MV-4-11 (cell line): Measurements from ENCODE around the gene CTNNA2.

Source experiments
- DNase-seq: peaks from one replicate; lab custom pipeline; 2025; lab: John Stamatoyannopoulos, UW

The CTNNA2 gene

DNA sequence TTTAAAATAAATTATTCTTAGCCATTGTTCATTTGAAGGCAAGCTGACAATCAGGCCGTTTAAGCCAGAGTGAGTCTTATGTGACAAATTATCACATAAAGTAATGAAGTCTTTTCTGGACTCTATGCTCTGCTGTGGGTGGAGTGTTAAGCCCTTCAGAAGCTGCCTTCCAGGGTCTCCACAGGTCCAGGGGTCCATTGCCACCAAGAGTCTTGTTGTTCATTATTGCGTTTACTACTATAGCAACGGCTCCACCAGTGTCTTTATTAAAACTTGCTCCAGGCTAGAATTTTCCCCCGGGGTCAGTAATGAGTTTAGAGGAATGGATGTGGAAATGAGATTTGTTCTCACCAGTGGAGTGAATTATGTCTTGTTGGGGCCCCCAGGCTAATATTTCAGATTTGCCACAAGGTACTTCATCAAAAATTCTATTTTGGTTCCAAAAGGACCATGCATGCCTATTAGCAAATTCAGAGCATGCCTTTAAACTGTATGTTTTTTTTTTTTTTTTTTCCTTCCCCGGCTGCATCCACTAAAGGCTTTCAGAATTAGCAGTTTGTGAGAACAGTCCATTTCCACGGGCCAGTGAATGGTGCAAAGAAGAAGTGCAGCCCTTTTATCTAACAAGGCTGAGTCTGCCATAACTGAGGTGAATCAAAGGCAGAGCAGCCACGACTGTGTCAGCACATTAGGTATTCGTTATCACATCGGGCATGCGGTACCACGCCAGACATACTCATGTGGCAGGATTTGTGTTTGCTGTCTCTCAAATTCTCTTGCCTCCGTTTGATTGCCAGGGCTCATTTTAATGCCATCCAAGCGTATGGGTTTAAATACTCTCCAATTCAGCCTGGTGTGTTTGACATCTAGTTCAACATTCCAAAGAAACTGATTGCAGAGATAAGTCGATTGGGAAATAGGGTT lies 817.9 kb downstream of the CTNNA2 start:
- DNase-seq, result no peak

DNA sequence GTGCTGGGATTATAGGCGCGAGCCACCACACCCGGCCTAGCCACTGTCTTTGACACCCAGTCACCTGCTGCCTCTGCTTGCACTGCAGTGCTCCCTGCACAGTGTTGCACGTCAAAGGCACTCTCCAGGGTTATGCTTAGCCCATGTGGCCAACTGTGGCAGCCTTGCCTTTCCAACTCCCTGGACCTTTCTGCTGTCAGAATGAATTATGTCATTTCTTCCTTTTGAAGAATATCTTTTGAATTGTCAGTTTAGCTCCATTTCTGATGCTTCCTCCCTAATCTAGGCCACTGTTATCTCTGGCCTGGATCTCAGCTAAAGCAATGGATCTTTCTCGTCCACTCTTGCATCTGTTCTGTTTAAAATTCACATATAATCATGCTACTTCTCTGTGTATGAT lies 821.0 kb downstream of the CTNNA2 start:
- DNase-seq, result no peak

DNA sequence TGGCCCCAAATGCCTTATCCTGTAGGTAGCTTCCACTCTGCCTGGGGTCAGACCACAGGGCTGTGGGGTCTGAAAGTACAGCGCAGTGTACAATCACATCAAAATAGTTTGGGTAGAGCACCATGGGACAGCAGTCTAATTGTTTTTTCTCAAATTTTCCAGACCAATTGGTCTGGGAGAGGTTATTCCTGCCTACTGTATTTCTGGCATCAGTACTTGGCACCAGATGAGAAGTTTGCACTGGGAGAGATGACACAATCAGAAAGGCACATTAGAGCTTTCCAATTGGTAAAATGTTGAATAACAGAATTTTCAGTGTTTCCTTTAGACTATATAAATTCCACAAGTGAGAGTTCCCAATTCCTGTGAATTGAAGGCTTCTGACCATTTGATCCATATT lies 822.6 kb downstream of the CTNNA2 start:
- DNase-seq, result no peak

DNA sequence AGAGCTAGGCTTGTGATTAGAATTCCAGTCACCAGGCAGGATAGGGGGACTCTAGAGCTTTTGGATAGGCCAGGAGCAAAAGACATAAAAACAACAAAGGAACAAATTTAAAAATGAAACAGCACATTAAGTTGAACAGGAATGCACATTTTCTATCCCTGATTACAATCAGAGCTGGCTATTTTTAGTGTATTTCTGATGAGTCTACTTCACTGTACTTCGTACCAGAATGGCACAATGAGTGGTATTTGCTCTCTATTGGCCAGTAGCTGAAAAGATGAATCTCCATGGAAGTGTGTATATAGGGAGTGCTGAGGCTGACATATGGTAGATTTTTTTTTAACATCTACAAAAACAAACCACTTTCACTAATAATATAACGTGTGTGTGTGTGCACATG lies 825.9 kb downstream of the CTNNA2 start:
- DNase-seq, result no peak

DNA sequence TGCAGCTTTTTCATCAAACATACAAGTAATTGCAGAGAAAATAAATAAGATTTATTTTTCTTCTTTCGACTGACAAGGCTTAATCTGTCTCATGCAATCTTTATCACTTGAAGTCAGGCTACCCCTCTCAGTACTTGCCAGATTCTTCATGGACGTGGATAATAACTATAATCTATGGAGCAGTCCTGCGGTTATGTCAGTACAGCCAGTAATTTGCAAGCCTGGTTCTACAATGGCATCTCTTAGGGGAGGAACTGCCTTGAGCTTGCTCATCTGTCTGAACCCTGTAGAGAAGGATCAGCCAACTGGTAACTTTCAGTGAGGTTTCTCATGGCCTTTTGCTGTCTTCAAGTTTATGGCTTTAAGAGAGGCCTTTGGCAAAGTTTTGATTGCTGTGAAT lies 827.2 kb downstream of the CTNNA2 start:
- no peak for DNase-seq

DNA sequence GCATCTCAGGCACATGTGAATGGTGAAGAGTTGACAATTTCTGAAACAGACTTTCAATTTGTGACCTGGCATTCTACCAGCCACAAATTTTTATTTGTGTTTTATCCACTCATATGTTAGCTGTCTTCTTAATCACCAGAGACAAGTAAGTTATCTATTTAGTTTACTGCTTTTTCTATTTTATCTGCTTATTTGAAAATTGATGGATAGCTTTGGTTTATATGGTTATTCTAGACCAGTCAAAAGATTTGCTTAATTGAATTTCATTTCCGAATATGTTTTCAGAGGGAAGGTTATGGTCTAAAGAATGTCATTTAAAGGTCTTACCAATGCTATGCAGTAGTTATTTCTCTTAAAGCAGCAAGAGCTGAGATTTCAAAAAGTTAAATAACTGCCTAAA lies 835.2 kb downstream of the CTNNA2 start:
- DNase-seq, result no peak

DNA sequence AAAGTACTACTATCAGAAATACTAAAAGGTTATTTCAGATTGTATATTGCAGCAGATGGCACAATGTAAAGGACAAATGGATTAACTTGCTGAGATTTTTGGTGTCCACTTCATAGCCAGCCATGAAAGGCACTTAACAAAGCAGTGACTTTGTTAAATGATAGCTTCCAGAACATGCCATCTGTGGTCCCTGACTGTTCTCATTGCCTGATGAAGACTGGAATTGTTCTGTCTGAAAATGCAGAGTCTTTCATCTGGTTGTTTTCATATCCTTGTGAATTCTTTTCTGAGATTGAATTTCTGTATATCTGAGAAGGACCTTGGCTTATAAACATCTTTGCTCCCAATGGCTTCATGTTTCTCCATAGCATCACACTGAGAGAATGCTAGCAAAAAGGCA lies 836.1 kb downstream of the CTNNA2 start:
- DNase-seq, result no peak

DNA sequence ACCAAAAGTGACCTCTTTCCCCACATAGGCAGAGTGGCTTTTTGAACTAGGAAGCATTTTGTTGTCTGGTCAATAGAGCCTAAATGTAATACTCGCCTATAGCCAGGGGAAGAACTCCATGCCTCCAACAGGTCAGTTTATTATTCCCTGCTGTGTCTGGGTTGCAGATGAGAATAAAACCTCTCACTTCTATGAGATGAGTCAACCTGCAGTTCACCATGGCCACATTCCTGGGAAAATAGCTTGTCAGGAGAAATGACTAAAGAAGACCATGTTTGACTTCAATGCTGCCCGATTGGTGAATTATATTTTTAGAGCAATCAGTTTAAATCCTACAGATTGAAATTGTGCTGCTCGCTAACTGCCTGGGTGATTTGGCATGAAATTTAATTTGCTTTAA lies 838.4 kb downstream of the CTNNA2 start:
- no peak for DNase-seq

DNA sequence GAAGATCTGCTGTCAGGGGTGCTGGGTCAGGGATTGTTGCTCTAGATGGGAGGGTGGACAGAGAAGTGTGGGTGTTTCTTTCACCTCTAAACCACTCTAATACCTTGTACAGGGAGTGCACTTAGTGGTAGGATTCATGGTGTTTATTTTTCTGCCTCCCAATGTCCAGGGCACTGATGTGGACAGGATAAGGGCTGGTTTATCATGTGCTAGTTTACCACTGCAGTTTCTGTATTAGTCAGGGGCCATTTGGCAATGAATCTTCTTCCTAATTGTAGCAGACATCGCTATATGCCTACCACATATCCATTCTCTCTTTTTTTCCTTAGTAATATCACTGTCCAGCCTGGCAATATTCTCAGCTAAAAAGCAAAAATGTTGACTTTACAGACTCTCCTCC lies 842.0 kb downstream of the CTNNA2 start:
- DNase-seq, result no peak

DNA sequence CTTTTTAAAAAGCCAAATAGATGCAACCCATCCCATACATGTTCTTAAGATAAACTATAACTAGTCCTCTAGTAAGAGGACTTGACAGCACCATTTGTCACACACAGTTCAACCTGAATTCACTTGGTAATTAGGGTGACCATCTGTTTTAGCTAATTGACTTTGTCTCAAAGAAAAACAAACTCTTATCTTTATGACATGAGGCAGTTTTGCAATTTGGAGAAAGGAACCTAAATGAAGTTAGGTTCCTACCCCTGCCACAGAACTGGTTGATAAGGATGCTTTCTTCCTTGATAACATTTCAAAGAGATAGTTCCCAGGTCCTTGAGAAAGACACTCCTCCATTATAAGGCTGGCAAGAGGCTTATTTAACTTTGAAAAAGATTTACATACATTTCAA lies 849.1 kb downstream of the CTNNA2 start:
- no peak for DNase-seq

DNA sequence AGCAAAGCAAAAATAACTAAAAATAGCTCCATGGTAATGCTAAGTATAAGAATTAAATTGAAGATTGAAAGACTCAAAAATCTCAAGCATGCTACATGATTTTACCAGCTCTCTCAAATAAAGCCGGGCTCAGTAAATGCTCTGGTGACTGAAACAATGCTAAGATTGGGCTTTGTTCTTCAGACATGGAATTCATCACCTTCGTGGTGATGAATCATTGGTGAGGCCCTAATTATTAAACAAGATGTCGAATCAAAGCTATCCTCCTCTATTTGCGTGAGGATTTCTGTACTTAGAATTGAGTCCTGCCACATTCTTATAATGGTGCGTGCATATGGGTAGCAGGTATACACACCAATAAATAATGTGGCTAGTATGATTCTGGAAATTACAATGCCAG lies 850.5 kb downstream of the CTNNA2 start:
- DNase-seq, result no peak

DNA sequence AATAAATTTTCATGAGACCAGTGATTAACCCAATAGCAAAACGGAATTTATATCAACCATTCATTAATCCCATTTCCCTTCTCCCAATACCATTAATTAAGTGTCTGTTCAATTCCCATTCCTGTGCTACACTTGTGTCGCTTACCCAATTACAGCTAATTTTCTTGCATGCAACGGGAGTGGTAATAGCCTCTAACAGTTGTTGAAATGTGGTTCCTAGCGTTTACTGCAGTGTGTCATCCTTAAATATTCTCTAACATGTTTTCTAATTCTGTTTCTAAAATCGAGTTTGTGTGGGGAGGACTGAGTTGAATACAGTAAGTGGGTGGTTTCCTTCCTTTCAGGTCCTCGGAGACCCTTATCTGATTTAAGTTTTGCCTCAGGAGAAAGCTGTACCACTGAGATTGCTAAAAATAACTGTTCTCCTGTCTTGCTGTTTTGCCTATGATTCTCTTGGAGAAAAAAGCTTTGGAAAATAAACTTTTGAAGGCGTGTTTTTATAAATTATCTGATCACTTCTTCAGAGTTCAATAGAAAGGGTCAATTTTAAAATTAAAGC lies 851.0 kb downstream of the CTNNA2 start:
- DNase-seq, result no peak

DNA sequence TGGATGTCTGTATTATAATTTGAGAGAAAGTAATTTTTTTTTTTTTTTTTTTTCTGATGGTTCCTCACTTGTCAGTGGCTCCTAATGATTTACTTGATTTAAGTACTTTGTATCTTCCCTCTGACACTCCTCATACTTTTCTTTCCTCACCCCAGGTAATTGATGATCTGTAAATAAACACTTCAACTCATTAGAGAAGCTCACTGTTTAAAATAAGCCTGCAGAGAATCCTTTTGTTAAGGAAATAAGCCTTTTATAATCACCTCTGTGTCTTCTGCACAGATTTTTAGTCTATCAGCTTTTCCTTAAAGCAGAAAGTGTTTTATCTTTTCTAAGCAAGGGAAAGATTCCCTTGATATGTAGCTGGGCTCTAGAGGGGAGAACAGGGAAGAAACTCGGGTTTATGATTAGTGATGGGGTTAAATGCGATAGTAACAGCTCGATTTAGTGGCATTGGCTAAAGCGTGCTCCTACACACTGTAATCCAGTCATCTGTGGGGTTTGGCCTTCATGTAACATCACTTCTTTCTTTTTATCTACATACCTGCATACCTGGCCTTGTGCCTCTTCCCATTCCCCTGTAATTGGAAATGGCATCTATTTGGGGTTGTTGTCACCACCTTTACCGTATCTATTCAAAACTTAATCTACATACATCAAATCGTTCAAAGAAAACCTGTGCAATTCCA lies 851.8 kb downstream of the CTNNA2 start:
- no peak for DNase-seq

DNA sequence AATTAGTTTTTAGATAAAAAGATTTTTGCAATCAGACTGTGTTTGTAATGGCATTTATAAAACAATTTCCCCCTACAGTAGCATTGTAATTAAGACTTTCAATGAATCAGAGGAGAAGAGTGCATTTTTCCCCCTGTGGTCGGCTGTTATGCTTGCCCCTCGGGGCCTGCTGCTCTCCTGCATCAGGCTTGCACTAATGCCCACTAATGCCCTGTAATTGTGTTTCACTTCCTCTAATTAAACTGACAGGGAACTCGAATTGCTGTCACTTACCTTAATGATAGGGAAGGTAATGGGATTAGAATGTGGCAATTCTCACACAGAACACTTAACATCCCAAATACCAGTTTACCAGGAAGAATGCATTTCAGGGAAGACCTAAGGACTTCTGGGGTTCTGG lies 852.9 kb downstream of the CTNNA2 start:
- DNase-seq, result no peak

DNA sequence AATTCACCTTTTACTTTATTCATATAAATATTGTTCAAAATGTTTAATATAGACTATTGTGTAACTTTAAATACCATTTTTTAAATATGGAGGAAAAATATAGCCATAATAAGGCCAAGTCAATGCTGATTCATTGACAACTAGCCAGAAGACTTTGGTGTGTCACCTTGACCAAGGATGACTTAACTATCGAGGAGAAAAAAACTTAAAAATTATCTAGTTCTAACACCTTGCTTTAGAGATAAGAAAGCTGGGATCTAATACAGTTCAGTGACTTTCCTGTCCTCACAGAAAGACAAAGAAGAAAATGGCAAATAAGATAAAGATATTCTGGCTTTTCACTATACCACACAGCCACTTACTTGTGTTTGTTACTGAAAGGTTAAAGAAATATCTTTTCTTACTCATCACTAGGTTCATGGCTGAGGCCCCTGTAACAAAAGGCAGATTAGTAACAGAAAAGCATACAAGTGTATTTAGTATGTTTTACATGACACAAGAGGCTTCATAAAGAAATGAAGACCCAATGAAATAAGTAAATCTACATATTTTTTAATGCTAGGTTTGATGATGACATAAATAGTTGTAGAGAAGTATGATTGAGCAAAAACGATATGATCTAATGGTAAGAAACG lies 857.6 kb downstream of the CTNNA2 start:
- no peak for DNase-seq

DNA sequence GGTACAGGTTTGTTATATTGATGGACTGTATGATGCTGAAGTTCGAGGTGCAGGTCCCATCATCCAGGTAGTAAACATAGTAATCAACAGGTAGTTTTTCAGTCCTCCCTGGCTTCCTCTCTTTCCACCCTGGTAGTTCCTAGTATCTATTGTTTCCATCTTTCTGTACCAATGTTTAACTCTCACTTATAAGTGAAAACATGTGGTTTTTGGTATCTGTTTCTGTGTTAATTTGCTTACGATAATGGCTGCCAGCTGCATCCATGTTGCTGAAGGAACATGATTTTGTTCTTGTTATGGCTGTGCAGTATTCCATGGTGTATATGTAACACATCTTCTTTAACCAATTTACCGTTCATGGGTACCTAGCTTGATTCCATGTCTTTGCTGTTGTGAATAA lies 861.3 kb downstream of the CTNNA2 start:
- no peak for DNase-seq

DNA sequence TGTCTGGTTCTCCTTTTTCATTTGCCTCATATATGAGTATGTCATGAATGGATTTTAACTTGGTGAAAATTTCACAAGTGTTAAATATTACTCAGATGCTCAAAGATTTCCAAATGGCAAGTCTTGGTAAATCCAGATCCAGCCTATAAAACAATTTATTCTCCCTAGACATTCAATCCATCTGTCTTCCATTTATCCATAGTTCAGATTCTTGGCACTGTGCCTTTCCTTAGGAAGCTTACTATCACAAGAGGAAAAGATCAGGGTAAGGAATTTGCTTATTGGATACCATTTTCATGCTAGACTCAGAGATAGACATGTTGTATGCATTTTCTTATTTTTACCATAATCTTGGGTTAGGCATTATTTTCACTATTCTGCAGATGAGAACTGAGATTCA lies 864.2 kb downstream of the CTNNA2 start:
- DNase-seq, result no peak

DNA sequence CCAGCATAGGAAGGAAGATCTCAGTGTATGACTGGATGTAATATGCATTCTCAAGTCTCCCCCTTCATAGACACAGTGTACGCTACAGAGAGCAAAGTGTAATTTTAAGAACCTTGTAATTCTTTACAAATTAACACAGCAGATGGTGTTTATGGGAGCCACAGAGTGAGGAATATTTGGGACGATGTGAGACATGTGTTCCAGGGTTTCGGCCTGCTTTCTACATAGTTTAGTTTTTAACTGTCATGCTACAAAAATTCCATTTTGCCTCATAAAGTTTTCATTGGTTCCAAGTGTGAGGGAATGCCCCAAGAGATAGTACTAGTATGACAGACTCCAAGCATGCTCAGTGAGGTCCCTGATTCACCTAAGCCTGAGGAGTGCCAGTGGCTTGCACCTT lies 867.9 kb downstream of the CTNNA2 start:
- no peak for DNase-seq

DNA sequence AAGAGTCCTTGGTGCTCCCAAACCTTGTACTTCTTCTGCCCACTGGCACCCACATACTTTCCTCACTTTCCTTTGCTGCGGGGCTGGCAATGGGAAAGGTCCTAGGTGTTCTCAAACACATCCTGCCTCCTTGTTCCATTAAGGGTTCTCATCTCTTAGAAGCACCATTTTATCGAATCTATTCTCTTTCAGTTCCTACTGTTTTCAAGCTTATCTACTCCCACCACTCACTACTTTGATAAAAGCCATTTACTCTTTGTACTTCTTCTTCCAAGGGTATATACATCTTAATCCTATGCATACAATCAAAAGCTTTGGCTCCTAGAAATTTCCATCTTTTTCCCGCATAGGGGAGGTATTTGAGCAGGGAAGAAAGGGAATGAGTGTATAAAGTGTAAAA lies 868.8 kb downstream of the CTNNA2 start:
- DNase-seq, result no peak

DNA sequence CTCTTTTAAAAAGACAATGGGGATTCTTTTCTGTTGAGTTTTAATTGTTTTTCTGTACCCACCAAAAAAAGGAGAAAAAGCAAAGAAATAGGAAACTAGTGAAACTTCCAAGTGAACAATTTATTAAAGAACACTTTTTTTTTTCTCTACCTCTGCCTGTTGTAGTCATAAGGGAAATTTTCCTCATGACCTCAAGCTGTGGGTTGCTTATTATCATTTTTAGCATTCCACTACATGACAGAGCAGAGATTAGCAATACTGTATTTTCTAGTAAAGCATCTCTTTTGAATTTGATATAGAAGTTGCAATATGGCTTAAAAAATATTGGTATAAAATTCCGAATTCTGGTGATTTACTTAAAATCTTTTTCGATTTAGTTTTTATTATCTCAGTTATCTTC lies 879.6 kb downstream of the CTNNA2 start:
- DNase-seq, result no peak

DNA sequence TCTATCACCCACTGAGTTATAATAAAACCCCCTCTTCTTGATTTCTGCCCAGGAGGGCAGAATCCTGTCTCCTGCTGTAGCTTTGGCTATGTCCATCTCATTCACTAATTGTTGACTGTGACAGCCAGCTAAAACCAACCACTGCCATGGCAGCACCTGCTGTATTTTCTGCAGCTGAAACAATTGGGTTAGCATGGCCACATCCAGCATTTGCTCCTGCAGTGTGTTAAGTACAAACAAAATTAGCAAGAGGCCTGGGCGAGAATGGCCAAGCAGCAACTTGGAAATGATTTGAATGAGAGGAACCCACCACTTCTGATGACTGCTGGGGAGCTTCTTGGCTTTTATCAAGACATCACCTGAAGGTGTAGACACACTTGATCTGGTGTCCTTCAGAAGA lies 881.1 kb downstream of the CTNNA2 start:
- DNase-seq, result no peak

DNA sequence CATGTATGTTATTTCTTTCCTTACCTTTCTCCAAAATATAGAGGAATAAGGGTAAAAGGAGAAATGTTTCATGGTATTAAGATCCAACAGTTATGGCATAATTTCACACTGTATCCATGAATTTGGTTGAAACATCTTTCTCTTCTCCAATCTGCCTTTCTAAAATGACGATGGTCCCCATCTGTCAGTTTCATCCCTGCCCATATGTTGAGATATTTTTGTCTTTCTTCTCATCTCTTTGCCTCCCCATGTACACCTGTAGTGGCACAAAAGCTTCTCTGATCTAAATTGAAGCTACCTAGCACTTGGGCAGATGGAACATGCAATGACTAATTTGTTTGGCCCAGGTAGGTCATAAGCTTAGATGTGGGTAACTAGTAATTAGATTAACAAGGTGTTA lies 882.4 kb downstream of the CTNNA2 start:
- DNase-seq, result no peak

DNA sequence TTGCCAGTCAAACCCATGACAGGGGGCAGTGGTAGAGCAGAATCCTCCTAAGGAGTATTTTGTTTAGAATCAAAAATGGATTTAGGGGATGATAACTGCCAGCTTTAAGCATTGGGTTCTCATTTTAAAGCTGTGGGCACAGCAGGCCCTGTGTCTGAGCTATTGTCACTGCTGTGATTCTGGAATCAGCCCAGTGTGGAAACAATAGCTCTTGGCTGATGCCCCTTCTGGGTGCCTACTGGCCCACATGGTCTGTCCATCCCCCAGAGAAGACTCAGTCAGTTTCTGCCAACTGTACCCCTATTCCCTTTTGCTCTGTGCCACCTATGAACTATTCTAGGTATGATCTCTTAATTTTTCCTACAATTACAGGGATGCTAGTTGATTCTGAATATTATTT lies 883.4 kb downstream of the CTNNA2 start:
- DNase-seq, result no peak
